Measurements from ENCODE around the gene HRH1.

GRCh38 chr3:11230832-11231231, 76.5 kb downstream of the HRH1 start:
- TF ChIP-seq, protein P1, sequence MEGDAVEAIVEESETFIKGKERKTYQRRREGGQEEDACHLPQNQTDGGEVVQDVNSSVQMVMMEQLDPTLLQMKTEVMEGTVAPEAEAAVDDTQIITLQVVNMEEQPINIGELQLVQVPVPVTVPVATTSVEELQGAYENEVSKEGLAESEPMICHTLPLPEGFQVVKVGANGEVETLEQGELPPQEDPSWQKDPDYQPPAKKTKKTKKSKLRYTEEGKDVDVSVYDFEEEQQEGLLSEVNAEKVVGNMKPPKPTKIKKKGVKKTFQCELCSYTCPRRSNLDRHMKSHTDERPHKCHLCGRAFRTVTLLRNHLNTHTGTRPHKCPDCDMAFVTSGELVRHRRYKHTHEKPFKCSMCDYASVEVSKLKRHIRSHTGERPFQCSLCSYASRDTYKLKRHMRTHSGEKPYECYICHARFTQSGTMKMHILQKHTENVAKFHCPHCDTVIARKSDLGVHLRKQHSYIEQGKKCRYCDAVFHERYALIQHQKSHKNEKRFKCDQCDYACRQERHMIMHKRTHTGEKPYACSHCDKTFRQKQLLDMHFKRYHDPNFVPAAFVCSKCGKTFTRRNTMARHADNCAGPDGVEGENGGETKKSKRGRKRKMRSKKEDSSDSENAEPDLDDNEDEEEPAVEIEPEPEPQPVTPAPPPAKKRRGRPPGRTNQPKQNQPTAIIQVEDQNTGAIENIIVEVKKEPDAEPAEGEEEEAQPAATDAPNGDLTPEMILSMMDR (IDR thresholded peaks at IDR 0.05): no peak
- no peak for TF ChIP-seq POLR2A (IDR thresholded peaks at IDR 0.05)

All from esophagus squamous epithelium (tissue), 4 donors.